NCI-H1436 (cell line): ENCODE measurements around the gene HHIP.

Experiments
- DNase-seq: peaks from one replicate; lab custom pipeline; 2025; lab: John Stamatoyannopoulos, UW

Gene HHIP

GRCh38 chr4:144645631-144646522 is at the start of gene HHIP:
TSS of gene HHIP (plus strand) at chr4:144646156. CDS start at chr4:144646676, 520 bp downstream.
- DNase-seq = peak; percentile 60

- no peak for DNase-seq
Observed at GRCh38 chr4:144597171-144597570, 48.8 kb upstream of the HHIP start.

- DNase-seq = no peak
Observed at GRCh38 chr4:144599621-144600020, 46.3 kb upstream of the HHIP start.

GRCh38 chr4:144611850-144612249 is 34.1 kb upstream of the HHIP start:
- peak; percentile 9 for DNase-seq

GRCh38 chr4:144614850-144615585 is 30.9 kb upstream of the HHIP start:
- no peak for DNase-seq

GRCh38 chr4:144621681-144622080 is 24.3 kb upstream of the HHIP start:
- DNase-seq = no peak

GRCh38 chr4:144627663-144628076 is 18.3 kb upstream of the HHIP start:
- no peak for DNase-seq

GRCh38 chr4:144633215-144633614 is 12.7 kb upstream of the HHIP start:
- DNase-seq = no peak

GRCh38 chr4:144634978-144635747 is 10.8 kb upstream of the HHIP start:
- no peak for DNase-seq

GRCh38 chr4:144644368-144645101 is 1.4 kb upstream of the HHIP start:
- DNase-seq = peak; percentile 28

GRCh38 chr4:144645102-144645630 is 790 bp upstream of the HHIP start:
- DNase-seq = no peak

GRCh38 chr4:144646523-144647094 is 653 bp downstream of the HHIP start:
- DNase-seq = peak; percentile 2

- no peak for DNase-seq
Observed at GRCh38 chr4:144647095-144647561, 1.2 kb downstream of the HHIP start.

GRCh38 chr4:144647590-144647989 is 1.6 kb downstream of the HHIP start:
- DNase-seq = no peak

GRCh38 chr4:144648042-144648441 is 2.1 kb downstream of the HHIP start:
- DNase-seq = no peak

- DNase-seq = peak; percentile 43
Observed at GRCh38 chr4:144649646-144650045, 3.7 kb downstream of the HHIP start.

- DNase-seq = no peak
Observed at GRCh38 chr4:144650311-144651005, 4.5 kb downstream of the HHIP start.

- no peak for DNase-seq
Observed at GRCh38 chr4:144653781-144654545, 8.0 kb downstream of the HHIP start.

GRCh38 chr4:144655491-144655890 is 9.5 kb downstream of the HHIP start:
- DNase-seq = no peak
